Smooth muscle cell (in vitro differentiated cells): ENCODE results near the gene NTM. TPM values are rescaled to one million over a fixed set of nuclear protein-coding genes. Genes with fewer than 3 reads are reported as not detected.

Source experiments
- DNase-seq: peaks from one replicate; lab custom pipeline; 2025; ENCODE audit not compliant: unreplicated experiment; lab: John Stamatoyannopoulos, UW
- H2AFZ ChIP-seq: fragments of 200-600 bp; sonication (generic); 2 replicates; pipeline ENCODE4 v1.6.0; 2016; ENCODE audit warnings: antibody characterized with exemption, low read depth, mild to moderate bottlenecking
- H3F3A ChIP-seq: fragments of 200-600 bp; sonication (generic); 2 replicates; pipeline ENCODE4 v1.6.0; 2017; ENCODE audit warnings: antibody characterized with exemption, low read depth
- H3K27ac ChIP-seq: fragments of 200-600 bp; sonication (generic); 2 replicates; pipeline ENCODE4 v1.5.1; 2016; ENCODE audit warnings: low read depth, mild to moderate bottlenecking
- H3K27me3 ChIP-seq: fragments of 200-600 bp; sonication (generic); 2 replicates; pipeline ENCODE4 v1.6.1; 2016; ENCODE audit warnings: low read depth, mild to moderate bottlenecking
- H3K36me3 ChIP-seq: fragments of 200-600 bp; sonication (generic); 2 replicates; pipeline ENCODE4 v1.5.1; 2016; ENCODE audit warnings: low read depth
- H3K4me1 ChIP-seq: fragments of 200-600 bp; sonication (generic); 2 replicates; pipeline ENCODE4 v1.5.1; 2016; ENCODE audit warnings: low read depth
- H3K4me2 ChIP-seq: fragments of 200-600 bp; sonication (generic); 2 replicates; pipeline ENCODE4 v1.6.0; 2016; ENCODE audit warnings: mild to moderate bottlenecking
- H3K4me3 ChIP-seq: fragments of 200-600 bp; sonication (generic); 2 replicates; pipeline ENCODE4 v1.5.1; 2016; ENCODE audit warnings: mild to moderate bottlenecking
- H3K79me2 ChIP-seq: fragments of 200-600 bp; sonication (generic); 2 replicates; pipeline ENCODE4 v1.6.0; 2016; ENCODE audit warnings: low read depth, mild to moderate bottlenecking
- H3K9ac ChIP-seq: fragments of 200-600 bp; sonication (generic); 2 replicates; pipeline ENCODE4 v1.6.0; 2016; ENCODE audit warnings: low read depth
- H3K9me3 ChIP-seq: fragments of 200-600 bp; sonication (generic); replicated peaks from 2 replicates; pipeline ENCODE4 v1.5.1; 2016; ENCODE audit warnings: low read depth
- H4K20me1 ChIP-seq: fragments of 200-600 bp; sonication (generic); 2 replicates; pipeline ENCODE4 v1.6.0; 2016; ENCODE audit warnings: low read depth
- CTCF ChIP-seq: fragments of 200-600 bp; sonication (generic); IDR thresholded peaks from 2 replicates; pipeline ENCODE4 v1.5.1; 2017; ENCODE audit warnings: borderline replicate concordance, mild to moderate bottlenecking, antibody characterized with exemption; ENCODE audit not compliant: insufficient read depth, poor library complexity, severe bottlenecking
- WGBS: methylation state at CpG from one replicate; pipeline ENCODE4 v1.1.7; 2016; ENCODE audit warnings: low lambda C conversion rate; 5-methylcytosine and 5-hydroxymethylcytosine counted together
- polyA plus RNA-seq: library from polyadenylated mRNA; unstranded; fragments of >200 nt; fragmentation: Nextera tagmentation; extraction: Ambion mirVana; gene quantifications from 2 replicates; pipeline ENCODE4 v1.2.1, GENCODE V29; 2016
- total RNA-seq: library from RNA; depleted of rRNA; stranded (reverse); fragments of >200 nt; gene quantifications from 2 replicates; pipeline ENCODE4 v1.2.3, GENCODE V29; 2014

Gene NTM
- total and polyA plus RNA-seq, 2 experiments from 2014 or later: 68.9 to 123 TPM

- no peak overlapping the region for H3K4me2 ChIP-seq
- H3K9ac ChIP-seq: no peak overlapping the region
- H3K4me3 ChIP-seq: no peak overlapping the region
- H3K79me2 ChIP-seq: no peaks in the 10 kb centered on the region
- no peak for DNase-seq
- H3K36me3 ChIP-seq: no peaks in the 10 kb centered on the region
- H3F3A ChIP-seq: no peaks in the 10 kb centered on the region
- 68% methylated on average over 4 of the region's 4 CpGs for whole genome bisulfite sequencing
- no peaks in the 10 kb centered on the region for H3K27me3 ChIP-seq
- no peak for TF ChIP-seq CTCF
- peaks cover 2% of the 10 kb centered on the region for H4K20me1 ChIP-seq
- H3K9me3 ChIP-seq: no peaks in the 10 kb centered on the region
- no peaks in the 10 kb centered on the region for H3K4me1 ChIP-seq
- no peak overlapping the region for H3K27ac ChIP-seq
- no peak overlapping the region for H2AFZ ChIP-seq
Observed at GRCh38 chr11:132284048-132284447, 913.6 kb downstream of the NTM start.

DNA sequence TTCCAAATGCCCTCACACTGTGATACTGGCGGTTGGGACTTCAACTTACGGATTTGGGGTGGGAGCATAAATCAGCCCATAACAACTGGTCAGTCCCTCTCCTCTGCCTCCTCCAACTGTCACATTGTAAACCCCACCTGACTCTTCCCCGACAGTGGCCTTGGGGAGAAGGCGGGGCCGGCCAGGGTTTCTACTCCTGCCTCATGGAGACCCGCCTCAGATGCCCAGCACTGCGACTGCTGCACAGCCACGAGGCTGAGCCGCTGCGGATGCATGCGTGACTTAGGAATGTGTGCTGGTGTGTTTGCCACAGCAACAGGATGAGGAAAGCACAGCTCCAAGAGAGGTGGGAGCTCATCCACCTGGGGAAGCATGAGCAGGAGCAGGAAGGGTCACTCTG lies 914.2 kb downstream of the NTM start:
- TF ChIP-seq CTCF: no peak
- H4K20me1 ChIP-seq: peaks cover 2% of the 10 kb centered on the region
- H2AFZ ChIP-seq: no peak overlapping the region
- H3K36me3 ChIP-seq: no peaks in the 10 kb centered on the region
- no peak overlapping the region for H3K4me2 ChIP-seq
- WGBS: 89% methylated on average over 11 of the region's 11 CpGs
- no peaks in the 10 kb centered on the region for H3F3A ChIP-seq
- no peak overlapping the region for H3K27ac ChIP-seq
- DNase-seq: no peak
- H3K27me3 ChIP-seq: no peaks in the 10 kb centered on the region
- no peak overlapping the region for H3K4me3 ChIP-seq
- H3K9me3 ChIP-seq: no peaks in the 10 kb centered on the region
- H3K79me2 ChIP-seq: no peaks in the 10 kb centered on the region
- H3K9ac ChIP-seq: no peak overlapping the region
- no peaks in the 10 kb centered on the region for H3K4me1 ChIP-seq

- no peaks in the 10 kb centered on the region for H3K9me3 ChIP-seq
- peaks cover 4% of the 10 kb centered on the region for H4K20me1 ChIP-seq
- H3K27ac ChIP-seq: no peak overlapping the region
- no peaks in the 10 kb centered on the region for H3F3A ChIP-seq
- H3K27me3 ChIP-seq: no peaks in the 10 kb centered on the region
- no peak for TF ChIP-seq CTCF
- no peak overlapping the region for H3K4me2 ChIP-seq
- 92% methylated on average over 4 of the region's 4 CpGs for WGBS
- H2AFZ ChIP-seq: no peak overlapping the region
- H3K4me1 ChIP-seq: no peaks in the 10 kb centered on the region
- no peak overlapping the region for H3K4me3 ChIP-seq
- H3K79me2 ChIP-seq: no peaks in the 10 kb centered on the region
- H3K36me3 ChIP-seq: no peaks in the 10 kb centered on the region
- no peak overlapping the region for H3K9ac ChIP-seq
- DNase-seq: no peak
Observed at GRCh38 chr11:132285631-132286030, 915.2 kb downstream of the NTM start.

- Histone ChIP-seq H3F3A (no peaks in the 10 kb centered on the region), H3K79me2 (no peaks in the 10 kb centered on the region), H3K4me3 (no peak overlapping the region), H3K27me3 (no peaks in the 10 kb centered on the region), H2AFZ (no peak overlapping the region), H3K4me1 (no peaks in the 10 kb centered on the region), H3K4me2 (no peak overlapping the region), H3K27ac (no peak overlapping the region), H3K36me3 (no peaks in the 10 kb centered on the region), H3K9me3 (no peaks in the 10 kb centered on the region), H3K9ac (no peak overlapping the region), H4K20me1 (peaks cover 5% of the 10 kb centered on the region)
- DNase-seq: no peak
- WGBS: 88% methylated on average over 3 of the region's 3 CpGs
- TF ChIP-seq CTCF: no peak
Observed at GRCh38 chr11:132286106-132286505, 915.7 kb downstream of the NTM start.
